GM19023 (cell line): ENCODE measurements around the gene SEL1L.
"Not testable (repeated sequence)": the region's sequence is repeated elsewhere in the genome, so short reads cannot be mapped to it uniquely, and the experiment has no call there.

ENCODE experiments used
- ATAC-seq: cut with Tn5 transposase; IDR thresholded peaks from one replicate; pipeline ENCODE4 v1.9.1; 2021; ENCODE audit warnings: mild to moderate bottlenecking, moderate library complexity; ENCODE audit not compliant: unreplicated experiment

Gene SEL1L

GRCh38 chr14:81476816-81477215 is 56.8 kb downstream of the SEL1L start:
- ATAC-seq: no peak

DNA sequence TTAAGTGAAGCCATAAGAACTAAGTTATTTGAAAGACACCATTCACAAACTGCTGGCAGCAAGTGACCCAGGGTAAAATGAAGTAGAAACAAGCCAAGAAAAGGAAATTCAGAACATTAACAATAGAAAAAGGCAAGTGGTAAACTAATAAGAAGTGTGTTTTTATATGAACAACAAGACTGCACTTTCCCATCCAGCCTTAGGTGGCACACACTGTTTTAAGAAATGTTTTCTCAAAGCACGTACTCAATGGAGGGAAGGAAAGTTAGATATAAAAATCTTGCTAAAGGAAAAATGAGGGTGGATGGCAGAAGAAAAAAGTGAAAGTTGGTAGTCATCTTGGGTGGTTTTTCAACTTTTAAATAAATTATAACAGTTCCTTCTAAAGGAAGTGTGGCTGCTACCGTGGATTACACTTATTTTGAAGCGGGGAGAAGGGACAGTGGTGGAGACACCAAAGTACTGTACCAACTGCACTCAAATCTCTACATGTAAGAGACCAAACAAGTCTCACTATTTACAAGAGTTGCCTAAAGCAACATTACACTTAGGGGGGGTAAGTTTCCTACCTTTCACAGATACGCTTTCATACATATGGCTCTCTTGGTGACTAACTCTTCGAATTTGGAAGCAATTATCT is 58.8 kb downstream of the SEL1L start:
- no peak for ATAC-seq

GRCh38 chr14:81474148-81474492 is 59.5 kb downstream of the SEL1L start:
- ATAC-seq: peak; percentile 49

GRCh38 chr14:81473456-81474147 is 60.1 kb downstream of the SEL1L start:
- ATAC-seq: peak; percentile 11

DNA sequence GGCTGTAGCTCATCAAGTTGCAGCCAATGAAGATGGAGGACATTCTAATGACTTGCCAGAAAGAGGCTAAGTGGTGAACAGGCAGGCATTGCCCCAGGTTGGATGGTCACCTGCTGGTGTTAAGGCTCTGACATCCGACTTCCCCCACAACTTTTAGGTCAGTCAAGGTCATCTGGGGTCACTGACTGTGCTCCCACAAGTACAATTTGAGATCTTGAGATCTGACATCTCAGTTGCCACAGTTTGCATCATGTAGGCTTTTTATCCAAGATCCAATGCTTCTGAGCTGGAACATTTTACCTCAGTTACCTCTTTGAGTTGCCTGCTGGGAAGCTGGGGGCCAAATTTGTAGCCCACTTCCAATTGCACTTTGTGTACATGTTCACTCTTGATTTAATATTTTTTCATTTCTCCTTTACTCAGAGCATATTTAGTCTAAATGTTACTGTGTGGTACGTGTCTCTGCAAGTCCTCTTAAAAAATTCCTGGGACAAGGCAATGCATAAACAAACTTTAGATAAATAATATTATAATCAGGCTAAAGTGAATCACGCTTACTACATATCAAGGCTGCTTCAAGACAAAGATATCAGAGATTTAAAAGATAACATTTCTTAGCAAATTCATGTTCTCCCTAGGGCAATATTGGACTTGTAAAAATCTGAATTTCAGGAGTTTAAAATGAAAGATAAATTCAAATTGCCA is 61.4 kb downstream of the SEL1L start:
- no peak for ATAC-seq

DNA sequence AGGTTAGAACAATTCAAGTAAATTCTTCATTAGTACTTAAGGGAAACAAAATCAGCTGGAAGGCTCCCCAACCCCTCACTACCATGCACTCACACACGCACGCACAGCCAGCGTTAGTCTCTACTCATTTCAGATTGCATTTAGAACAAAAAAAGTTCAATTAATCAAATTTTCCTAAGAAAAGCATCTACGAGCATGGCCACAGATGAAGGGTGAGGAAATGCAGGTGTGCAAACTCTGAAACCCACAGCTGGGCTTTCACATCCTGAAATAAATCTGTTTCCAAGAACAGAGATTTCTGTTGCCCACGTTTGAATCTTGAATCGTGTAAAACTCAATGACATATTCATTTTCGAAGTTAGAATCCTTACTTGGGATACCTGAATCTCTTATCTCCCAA is 62.6 kb downstream of the SEL1L start:
- peak; percentile 31 for ATAC-seq

- peak; percentile 41 for ATAC-seq
Measured at GRCh38 chr14:81470557-81470826, 63.2 kb downstream of the SEL1L start.

DNA sequence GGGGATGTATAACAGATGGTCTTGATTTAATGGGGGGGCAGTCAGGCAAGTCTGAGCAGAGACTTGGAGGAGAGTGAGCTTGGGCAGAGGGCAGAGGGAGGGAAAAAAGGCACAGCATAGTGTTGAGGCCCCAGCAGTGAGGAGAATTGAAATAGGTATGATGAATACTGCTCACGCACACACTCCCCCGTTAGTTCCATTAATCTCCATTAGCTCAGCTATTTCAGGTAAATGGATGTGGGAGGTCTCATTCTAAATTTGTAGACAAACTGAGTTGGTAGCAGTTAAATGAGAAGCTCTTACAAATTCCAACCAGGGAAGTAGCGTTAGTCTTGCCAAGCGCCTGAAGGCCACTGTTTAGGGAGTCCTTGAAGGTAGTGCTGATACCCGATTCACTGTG is 66.8 kb downstream of the SEL1L start:
- no peak for ATAC-seq

- no peak for ATAC-seq
Measured at GRCh38 chr14:81465507-81466228, 68.0 kb downstream of the SEL1L start.

DNA sequence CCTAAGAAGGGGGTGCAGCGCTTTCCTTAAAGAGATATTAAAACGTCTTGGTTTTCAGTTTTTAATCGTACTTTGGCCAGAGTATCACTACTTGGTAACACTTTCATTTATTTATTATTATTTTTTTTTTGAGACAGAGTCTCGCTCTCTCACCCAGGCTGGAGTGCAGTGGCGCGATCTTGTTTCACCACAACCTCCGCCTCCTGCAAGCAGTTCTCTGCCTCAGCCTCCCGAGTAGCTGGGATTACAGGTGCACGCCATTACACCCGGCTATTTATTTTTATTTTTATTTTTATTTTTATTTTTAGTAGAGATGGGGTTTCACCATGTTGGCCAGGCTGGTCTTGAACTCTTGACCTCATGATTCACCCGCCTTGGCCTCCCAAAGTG is 68.7 kb downstream of the SEL1L start:
- ATAC-seq: not testable (repeated sequence)

GRCh38 chr14:81464253-81465002 is 69.2 kb downstream of the SEL1L start:
- peak; percentile 60 for ATAC-seq

DNA sequence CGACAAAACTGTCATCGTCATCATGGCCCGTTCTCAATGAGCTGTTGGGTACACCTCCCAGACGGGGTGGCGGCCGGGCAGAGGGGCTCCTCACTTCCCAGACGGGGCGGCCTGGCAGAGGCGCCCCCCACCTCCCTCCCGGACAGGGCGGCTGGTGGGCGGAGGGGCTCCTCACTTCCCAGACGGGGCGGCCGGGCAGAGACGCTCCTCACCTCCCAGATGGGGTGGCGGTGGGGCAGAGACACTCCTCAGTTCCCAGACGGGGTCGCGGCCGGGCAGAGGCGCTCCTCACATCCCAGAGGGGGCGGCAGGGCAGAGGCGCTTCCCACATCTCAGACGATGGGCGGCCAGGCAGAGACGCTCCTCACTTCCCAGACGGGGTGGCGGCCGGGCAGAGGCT is 71.3 kb downstream of the SEL1L start:
- ATAC-seq: not testable (repeated sequence)

DNA sequence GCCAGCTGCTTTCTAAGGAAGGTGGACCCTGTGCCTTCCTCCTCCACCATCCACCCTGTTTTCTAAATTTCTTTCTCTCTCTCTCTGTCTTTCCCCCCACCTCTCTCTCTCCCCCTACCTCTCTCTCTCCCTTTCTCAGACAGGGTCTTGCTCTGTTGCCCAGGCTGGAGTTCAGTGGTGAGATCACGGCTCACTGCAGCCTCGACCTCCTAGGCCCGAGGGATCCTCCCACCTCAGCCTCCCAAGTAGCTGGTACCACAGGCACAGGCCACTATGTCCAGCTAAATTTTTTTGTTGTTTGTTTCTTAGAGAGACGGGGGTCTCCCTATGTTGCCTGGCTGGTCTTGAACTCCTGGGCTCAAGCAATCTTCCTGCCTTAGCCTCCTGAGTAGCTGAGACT is 73.7 kb downstream of the SEL1L start:
- no peak for ATAC-seq

DNA sequence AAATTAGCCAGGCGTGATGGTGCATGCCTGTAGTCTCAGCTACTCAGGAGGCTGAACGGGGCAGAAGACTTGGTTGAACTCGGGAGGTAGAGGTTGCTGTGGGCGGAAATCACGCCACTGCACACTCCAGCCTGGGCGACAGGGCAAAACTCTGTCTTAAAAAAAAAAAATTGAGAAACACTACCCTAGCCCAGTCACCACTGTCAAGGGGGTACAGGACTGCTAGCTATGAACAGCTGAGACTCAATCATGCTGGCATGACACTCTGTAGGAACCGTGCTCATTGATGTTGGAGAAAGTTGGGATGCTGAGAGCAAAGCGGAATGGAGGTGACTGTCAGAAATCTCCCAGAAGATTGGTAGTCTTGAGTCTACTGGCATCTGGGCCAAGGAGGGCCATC is 75.3 kb downstream of the SEL1L start:
- ATAC-seq: no peak

GRCh38 chr14:81455390-81455789 is 78.3 kb downstream of the SEL1L start:
- ATAC-seq: peak; percentile 27

DNA sequence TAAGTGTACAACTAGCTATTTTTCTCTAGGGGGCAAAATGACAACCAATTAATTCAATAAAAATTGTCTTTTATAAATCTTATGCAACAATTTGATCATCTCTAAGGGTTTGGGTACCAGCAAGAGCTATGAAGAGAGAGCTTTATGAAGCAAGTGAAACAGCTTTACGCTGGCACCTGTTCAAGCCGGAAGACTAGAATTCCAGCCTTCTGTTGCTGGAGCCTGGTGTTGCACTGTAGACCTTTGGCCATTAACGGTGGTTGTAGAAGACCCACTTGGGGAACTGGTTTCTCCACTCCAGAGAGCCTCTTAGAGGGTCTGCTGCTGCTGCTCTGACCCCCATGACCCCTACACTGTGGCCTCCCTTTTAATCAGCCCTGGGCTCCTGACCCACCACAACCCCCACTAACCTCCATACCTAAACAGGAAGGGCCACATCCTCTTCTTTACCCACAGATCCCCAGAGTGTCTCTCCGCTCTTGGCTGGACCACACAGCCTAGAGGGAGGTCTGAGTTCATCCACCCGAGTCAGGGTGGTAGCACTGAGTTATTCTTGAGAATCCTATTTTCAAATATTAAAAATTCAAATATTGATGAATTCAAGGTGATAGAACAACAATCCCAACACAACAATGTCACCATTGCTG is 79.0 kb downstream of the SEL1L start:
- peak; percentile 64 for ATAC-seq

DNA sequence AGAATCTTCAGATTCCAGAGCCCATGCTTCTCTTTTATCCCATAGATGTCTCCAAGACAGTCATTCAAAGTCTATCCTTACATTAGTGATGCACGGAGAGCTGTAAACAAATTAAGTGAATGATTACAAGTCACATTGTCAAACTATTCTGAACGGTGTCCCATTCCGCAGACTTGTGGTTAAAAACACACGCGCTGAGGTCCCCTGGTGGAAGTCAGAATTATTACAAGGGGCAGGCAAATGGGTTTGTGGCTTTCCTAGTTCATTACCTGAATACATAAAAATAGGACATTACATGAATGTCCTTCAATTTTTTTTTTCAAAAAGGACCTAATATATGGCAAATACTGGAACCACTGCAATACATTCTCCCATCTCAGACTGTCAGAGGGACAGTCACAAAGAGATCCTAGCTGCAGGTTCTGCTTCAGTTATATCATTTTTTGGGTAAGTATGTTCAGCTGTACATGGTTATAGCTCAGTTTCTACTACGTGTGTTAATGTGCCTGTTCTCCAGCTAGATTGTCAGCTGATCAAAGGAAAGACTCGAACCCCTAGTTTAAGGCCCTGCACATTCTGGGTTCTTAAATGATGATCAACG is 80.4 kb downstream of the SEL1L start:
- ATAC-seq: peak; percentile 62

- ATAC-seq: no peak
Measured at GRCh38 chr14:81452341-81453133, 81.1 kb downstream of the SEL1L start.

- ATAC-seq: no peak
Measured at GRCh38 chr14:81450976-81451375, 82.7 kb downstream of the SEL1L start.
